HEK293 (cell line): ENCODE results near the gene SCAF4.

Experiments used
- CTCF ChIA-PET: fragments of 350-600 bp; formaldehyde crosslinking; extraction: SDS; loops from one replicate; lab custom pipeline; 2021; ENCODE audit warnings: antibody characterized with exemption; lab: Yijun Ruan, JAX
- POLR2A ChIA-PET: fragments of 300-600 bp; formaldehyde crosslinking; extraction: SDS; loops from one replicate; lab custom pipeline; 2020; ENCODE audit warnings: antibody characterized with exemption, inconsistent platforms; lab: Yijun Ruan, JAX
- H3K27ac ChIP-seq: fragments of 200-500 bp; sonication (Bioruptor generic); 2 replicates; pipeline ENCODE4 v1.5.1; 2014; ENCODE audit warnings: low read depth, low read length, control low read depth, inconsistent platforms; ENCODE audit errors: extremely low read depth
- H3K36me3 ChIP-seq, 2 experiments: fragments of 200-500 bp in 1 of 2; sonication (Bioruptor generic) in 1 of 2; 1 replicate in 1 of 2; 2 replicates in 1 of 2; pipeline ENCODE4 v1.5.1; 2014 to 2017; ENCODE audit warnings: inconsistent platforms in 2 of 2, low read length in 2 of 2; ENCODE audit not compliant: control insufficient read depth in 2 of 2, insufficient read depth in 1 of 2
- H3K4me1 ChIP-seq: fragments of 200-500 bp; sonication (Bioruptor generic); 2 replicates; pipeline ENCODE4 v1.5.1; 2014; ENCODE audit warnings: mild to moderate bottlenecking, low read length, inconsistent platforms; ENCODE audit not compliant: control insufficient read depth, insufficient read depth
- H3K4me3 ChIP-seq: 2 replicates; pipeline ENCODE4 v1.5.1; 2011; ENCODE audit warnings: low read depth, mild to moderate bottlenecking, control low read depth, low read length, moderate library complexity
- H3K9me3 ChIP-seq: fragments of 200-500 bp; sonication (Bioruptor generic); 2 replicates; pipeline ENCODE4 v1.5.1; 2014; ENCODE audit warnings: low read depth, low read length, inconsistent platforms; ENCODE audit not compliant: control insufficient read depth, insufficient read depth
- MYNN ChIP-seq: fragments of 450-650 bp; formaldehyde crosslinking; IDR thresholded peaks from 2 replicates; pipeline ENCODE4 v1.5.1; 2016; ENCODE audit warnings: missing biosample characterization, missing genetic modification characterization, borderline replicate concordance
- OVOL3 ChIP-seq: fragments of 450-650 bp; formaldehyde crosslinking; IDR thresholded peaks from 2 replicates; pipeline ENCODE4 v1.5.1; 2016; ENCODE audit warnings: missing biosample characterization, missing genetic modification characterization
- RBAK ChIP-seq: fragments of 450-650 bp; formaldehyde crosslinking; IDR thresholded peaks from 2 replicates; pipeline ENCODE4 v1.5.1; 2016; ENCODE audit warnings: missing biosample characterization, missing genetic modification characterization
- REST ChIP-seq: fragments of 450-650 bp; formaldehyde crosslinking; IDR thresholded peaks from 2 replicates; pipeline ENCODE4 v1.5.1; 2016; ENCODE audit warnings: missing biosample characterization, missing genetic modification characterization
- WT1 ChIP-seq: fragments of 450-650 bp; formaldehyde crosslinking; IDR thresholded peaks from 2 replicates; pipeline ENCODE4 v1.5.1; 2016; ENCODE audit warnings: missing biosample characterization, missing genetic modification characterization
- YY2 ChIP-seq: fragments of 450-650 bp; formaldehyde crosslinking; IDR thresholded peaks from 2 replicates; pipeline ENCODE4 v1.5.1; 2016; ENCODE audit warnings: missing biosample characterization, missing genetic modification characterization
- ZBTB48 ChIP-seq: fragments of 450-650 bp; formaldehyde crosslinking; IDR thresholded peaks from 2 replicates; pipeline ENCODE4 v1.5.1; 2016; ENCODE audit warnings: missing biosample characterization, missing genetic modification characterization
- ZFP37 ChIP-seq: fragments of 450-650 bp; formaldehyde crosslinking; IDR thresholded peaks from 2 replicates; pipeline ENCODE4 v1.5.1; 2016; ENCODE audit warnings: missing biosample characterization, missing genetic modification characterization
- ZIC2 ChIP-seq: fragments of 450-650 bp; formaldehyde crosslinking; IDR thresholded peaks from 2 replicates; pipeline ENCODE4 v1.5.1; 2016; ENCODE audit warnings: missing biosample characterization, missing genetic modification characterization
- ZNF112 ChIP-seq: fragments of 450-650 bp; formaldehyde crosslinking; IDR thresholded peaks from 2 replicates; pipeline ENCODE4 v1.5.0; 2017; ENCODE audit warnings: missing biosample characterization, missing genetic modification characterization
- ZNF133 ChIP-seq: fragments of 450-650 bp; formaldehyde crosslinking; IDR thresholded peaks from 2 replicates; pipeline ENCODE4 v1.5.1; 2016; ENCODE audit warnings: missing biosample characterization, missing genetic modification characterization
- ZNF211 ChIP-seq: fragments of 450-650 bp; formaldehyde crosslinking; IDR thresholded peaks from 2 replicates; pipeline ENCODE4 v1.5.1; 2016; ENCODE audit warnings: low read depth, missing biosample characterization, missing genetic modification characterization
- ZNF214 ChIP-seq: fragments of 450-650 bp; formaldehyde crosslinking; IDR thresholded peaks from 2 replicates; pipeline ENCODE4 v1.5.1; 2017; ENCODE audit warnings: missing biosample characterization, mild to moderate bottlenecking, missing genetic modification characterization, borderline replicate concordance
- ZNF354C ChIP-seq: fragments of 450-650 bp; formaldehyde crosslinking; IDR thresholded peaks from 2 replicates; pipeline ENCODE4 v1.5.1; 2016; ENCODE audit warnings: missing biosample characterization, missing genetic modification characterization, low read depth, borderline replicate concordance
- ZNF394 ChIP-seq: fragments of 450-650 bp; formaldehyde crosslinking; IDR thresholded peaks from 2 replicates; pipeline ENCODE4 v1.5.1; 2016; ENCODE audit warnings: missing biosample characterization, missing genetic modification characterization, mild to moderate bottlenecking, moderate library complexity, borderline replicate concordance
- ZNF473 ChIP-seq: fragments of 450-650 bp; formaldehyde crosslinking; IDR thresholded peaks from 2 replicates; pipeline ENCODE4 v1.5.1; 2017; ENCODE audit warnings: missing biosample characterization, missing genetic modification characterization
- ZNF501 ChIP-seq: fragments of 450-650 bp; formaldehyde crosslinking; IDR thresholded peaks from 2 replicates; pipeline ENCODE4 v1.5.1; 2016; ENCODE audit warnings: missing biosample characterization, missing genetic modification characterization
- ZNF510 ChIP-seq: fragments of 450-650 bp; formaldehyde crosslinking; IDR thresholded peaks from 2 replicates; pipeline ENCODE4 v1.5.1; 2018; ENCODE audit warnings: mild to moderate bottlenecking, missing genetic modification characterization, missing biosample characterization; ENCODE audit not compliant: insufficient replicate concordance
- ZNF530 ChIP-seq: fragments of 450-650 bp; formaldehyde crosslinking; IDR thresholded peaks from 2 replicates; pipeline ENCODE4 v1.5.1; 2016; ENCODE audit warnings: low read depth, missing biosample characterization, missing genetic modification characterization
- ZNF704 ChIP-seq: fragments of 450-650 bp; formaldehyde crosslinking; IDR thresholded peaks from 2 replicates; pipeline ENCODE4 v1.5.1; 2016; ENCODE audit warnings: missing biosample characterization, missing genetic modification characterization
- ZNF768 ChIP-seq: fragments of 450-650 bp; formaldehyde crosslinking; IDR thresholded peaks from 2 replicates; pipeline ENCODE4 v1.5.1; 2018; ENCODE audit warnings: missing biosample characterization, mild to moderate bottlenecking, missing genetic modification characterization
- ZNF776 ChIP-seq: fragments of 450-650 bp; formaldehyde crosslinking; IDR thresholded peaks from 2 replicates; pipeline ENCODE4 v1.5.0; 2017; ENCODE audit warnings: missing biosample characterization, missing genetic modification characterization, borderline replicate concordance
- TF ChIP-seq, protein P1 (sequence below): fragments of 450-650 bp; IDR thresholded peaks from 2 replicates; pipeline ENCODE4 v1.5.1; 2018; ENCODE audit warnings: missing biosample characterization, missing genetic modification characterization
- TF ChIP-seq, protein P2 (sequence below): fragments of 450-650 bp; formaldehyde crosslinking; IDR thresholded peaks from 2 replicates; pipeline ENCODE4 v1.5.1; 2016; ENCODE audit warnings: missing biosample characterization, missing genetic modification characterization, borderline replicate concordance

Gene SCAF4

DNA sequence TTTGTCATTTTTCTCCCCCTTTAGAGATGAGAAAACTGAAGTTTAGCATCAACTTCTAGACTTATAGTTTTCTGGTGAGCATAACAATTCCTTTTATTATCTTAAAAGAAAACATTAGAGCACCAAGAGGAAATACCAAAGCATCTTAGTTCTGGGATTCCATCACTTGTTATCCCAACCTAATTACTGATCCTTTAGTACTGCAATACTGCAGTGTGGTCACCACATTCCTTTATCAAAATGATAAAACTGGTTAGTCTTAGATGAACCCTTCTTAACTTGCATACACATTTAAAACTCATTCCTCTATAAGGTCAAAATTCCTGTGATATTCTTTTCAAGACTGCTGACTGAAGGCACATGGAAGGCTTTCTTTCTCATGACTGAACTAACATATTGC is 49.3 kb downstream of the SCAF4 start (continued):
- no peak for TF ChIP-seq REST
- no peak for TF ChIP-seq ZNF214
- TF ChIP-seq ZNF501 = no peak
- no peak for TF ChIP-seq ZNF473 (tag by site-specific recombination)
- no peak for TF ChIP-seq ZFP37 (tag by site-specific recombination)
- TF ChIP-seq MYNN = no peak

DNA sequence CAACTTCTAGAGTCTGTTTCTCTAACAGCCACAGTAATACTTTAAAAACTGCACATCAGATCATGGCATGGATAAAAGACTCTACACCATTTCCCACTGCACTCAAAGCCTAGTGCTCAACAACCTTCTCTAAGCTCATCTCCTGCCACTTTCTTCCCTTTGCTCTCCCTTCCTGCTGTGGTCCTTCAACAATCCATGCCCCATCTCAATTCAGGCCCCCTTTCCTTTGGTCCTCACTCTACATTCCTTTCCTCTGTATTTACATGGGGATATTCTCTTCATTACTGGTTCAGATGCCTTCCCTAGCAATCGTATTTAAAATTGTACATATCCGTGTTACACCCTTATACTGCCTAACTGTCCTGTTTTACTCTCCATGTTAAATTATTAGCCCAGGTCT is 53.4 kb downstream of the SCAF4 start:
- Histone ChIP-seq H3K27ac (no peak overlapping the region), H3K9me3 (no peaks in the 10 kb centered on the region), H3K4me3 (no peak overlapping the region), H3K36me3 (peaks cover 23 to 32% of the 10 kb centered on the region in 2 experiments), H3K4me1 (no peaks in the 10 kb centered on the region)
- no peak for TF ChIP-seq ZNF211 (tag by site-specific recombination)
- TF ChIP-seq, protein P1, sequence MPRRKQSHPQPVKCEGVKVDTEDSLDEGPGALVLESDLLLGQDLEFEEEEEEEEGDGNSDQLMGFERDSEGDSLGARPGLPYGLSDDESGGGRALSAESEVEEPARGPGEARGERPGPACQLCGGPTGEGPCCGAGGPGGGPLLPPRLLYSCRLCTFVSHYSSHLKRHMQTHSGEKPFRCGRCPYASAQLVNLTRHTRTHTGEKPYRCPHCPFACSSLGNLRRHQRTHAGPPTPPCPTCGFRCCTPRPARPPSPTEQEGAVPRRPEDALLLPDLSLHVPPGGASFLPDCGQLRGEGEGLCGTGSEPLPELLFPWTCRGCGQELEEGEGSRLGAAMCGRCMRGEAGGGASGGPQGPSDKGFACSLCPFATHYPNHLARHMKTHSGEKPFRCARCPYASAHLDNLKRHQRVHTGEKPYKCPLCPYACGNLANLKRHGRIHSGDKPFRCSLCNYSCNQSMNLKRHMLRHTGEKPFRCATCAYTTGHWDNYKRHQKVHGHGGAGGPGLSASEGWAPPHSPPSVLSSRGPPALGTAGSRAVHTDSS (tag by site-specific recombination) = no peak
- TF ChIP-seq ZNF354C = no peak
- TF ChIP-seq ZNF768 = no peak
- no peak for TF ChIP-seq WT1
- TF ChIP-seq ZNF530 = no peak
- no peak for TF ChIP-seq ZNF510
- no peak for TF ChIP-seq ZBTB48 (tag by site-specific recombination)
- no peak for TF ChIP-seq ZNF776 (tag by site-specific recombination)
- no peak for TF ChIP-seq ZIC2
- no peak for TF ChIP-seq ZNF133 (tag by site-specific recombination)
- TF ChIP-seq ZNF473 (tag by site-specific recombination) = no peak
- no peak for TF ChIP-seq MYNN
- no peak for TF ChIP-seq ZNF704
- TF ChIP-seq ZNF112 = no peak
- TF ChIP-seq OVOL3 (tag by site-specific recombination) = no peak
- TF ChIP-seq RBAK (tag by site-specific recombination) = no peak
- TF ChIP-seq, protein P2, sequence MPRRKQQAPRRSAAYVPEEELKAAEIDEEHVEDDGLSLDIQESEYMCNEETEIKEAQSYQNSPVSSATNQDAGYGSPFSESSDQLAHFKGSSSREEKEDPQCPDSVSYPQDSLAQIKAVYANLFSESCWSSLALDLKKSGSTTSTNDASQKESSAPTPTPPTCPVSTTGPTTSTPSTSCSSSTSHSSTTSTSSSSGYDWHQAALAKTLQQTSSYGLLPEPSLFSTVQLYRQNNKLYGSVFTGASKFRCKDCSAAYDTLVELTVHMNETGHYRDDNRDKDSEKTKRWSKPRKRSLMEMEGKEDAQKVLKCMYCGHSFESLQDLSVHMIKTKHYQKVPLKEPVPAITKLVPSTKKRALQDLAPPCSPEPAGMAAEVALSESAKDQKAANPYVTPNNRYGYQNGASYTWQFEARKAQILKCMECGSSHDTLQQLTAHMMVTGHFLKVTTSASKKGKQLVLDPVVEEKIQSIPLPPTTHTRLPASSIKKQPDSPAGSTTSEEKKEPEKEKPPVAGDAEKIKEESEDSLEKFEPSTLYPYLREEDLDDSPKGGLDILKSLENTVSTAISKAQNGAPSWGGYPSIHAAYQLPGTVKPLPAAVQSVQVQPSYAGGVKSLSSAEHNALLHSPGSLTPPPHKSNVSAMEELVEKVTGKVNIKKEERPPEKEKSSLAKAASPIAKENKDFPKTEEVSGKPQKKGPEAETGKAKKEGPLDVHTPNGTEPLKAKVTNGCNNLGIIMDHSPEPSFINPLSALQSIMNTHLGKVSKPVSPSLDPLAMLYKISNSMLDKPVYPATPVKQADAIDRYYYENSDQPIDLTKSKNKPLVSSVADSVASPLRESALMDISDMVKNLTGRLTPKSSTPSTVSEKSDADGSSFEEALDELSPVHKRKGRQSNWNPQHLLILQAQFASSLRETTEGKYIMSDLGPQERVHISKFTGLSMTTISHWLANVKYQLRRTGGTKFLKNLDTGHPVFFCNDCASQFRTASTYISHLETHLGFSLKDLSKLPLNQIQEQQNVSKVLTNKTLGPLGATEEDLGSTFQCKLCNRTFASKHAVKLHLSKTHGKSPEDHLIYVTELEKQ (tag by site-specific recombination) = no peak
- TF ChIP-seq ZNF394 = no peak
- no peak for TF ChIP-seq YY2
- POLR2A ChIA-PET = no interaction called here
- CTCF ChIA-PET = interaction anchor here (0.6 kb wide), 1 partner anchor 725 kb away, joined by 3 read pairs; no protein-coding TSS in a partner anchor
